Caco-2 (cell line): ENCODE data around the gene NBAS. TPM values are rescaled to one million over a fixed set of nuclear protein-coding genes. Genes with fewer than 3 reads are reported as not detected.

ENCODE experiments used
- BruUV-seq: library from RNA; stranded (reverse); fragments of 400-500 nt; replicated peaks from 2 replicates; lab custom pipeline; 2021; lab: Mats Ljungman, UMichigan
- CTCF ChIA-PET: fragments of 300-600 bp; sonication (Branson Sonifier 250); formaldehyde crosslinking; loops from one replicate; lab custom pipeline; 2022; ENCODE audit warnings: antibody characterized with exemption; lab: Charles Lee
- POLR2A ChIA-PET: fragments of 300-600 bp; sonication (Branson Sonifier 250); formaldehyde crosslinking; loops from one replicate; lab custom pipeline; 2022; ENCODE audit warnings: antibody characterized with exemption; lab: Charles Lee
- DNase-seq, 2 experiments: peaks; one replicate each; pipeline versions ENCODE4 v3.0.0 to v3.0.0-alpha.2; 2020 to 2022
- H3K27me3 ChIP-seq: replicated peaks from 2 replicates; pipeline ENCODE4 v1.6.0; 2011; ENCODE audit warnings: low read length; ENCODE audit not compliant: control insufficient read depth, insufficient read depth
- H3K36me3 ChIP-seq: 2 replicates; pipeline ENCODE4 v1.5.1; 2011; ENCODE audit warnings: low read length; ENCODE audit not compliant: control insufficient read depth, insufficient read depth
- H3K4me1 ChIP-seq: fragments of 250-450 bp; sonication (Bioruptor Pico); 2 replicates; pipeline ENCODE4 v1.5.1; 2020; ENCODE audit warnings: mild to moderate bottlenecking
- H3K4me3 ChIP-seq: 2 replicates; pipeline ENCODE4 v1.5.1; 2011; ENCODE audit warnings: low read depth, mild to moderate bottlenecking, control low read depth, low read length
- H3K9me3 ChIP-seq: fragments of 250-450 bp; sonication (Bioruptor Pico); 2 replicates; pipeline ENCODE4 v1.5.1; 2020; ENCODE audit warnings: mild to moderate bottlenecking, moderate library complexity
- H3K27ac Mint-ChIP-seq: one replicate; pipeline ENCODE4 v1.8.0; 2022; ENCODE audit warnings: mixed read lengths; ENCODE audit not compliant: unreplicated experiment
- H3K27me3 Mint-ChIP-seq: one replicate; pipeline ENCODE4 v1.8.0; 2022; ENCODE audit warnings: mixed read lengths; ENCODE audit not compliant: insufficient read depth, unreplicated experiment
- H3K36me3 Mint-ChIP-seq: one replicate; pipeline ENCODE4 v1.8.0; 2022; ENCODE audit warnings: mild to moderate bottlenecking, mixed read lengths; ENCODE audit not compliant: insufficient read depth, unreplicated experiment
- H3K4me1 Mint-ChIP-seq: one replicate; pipeline ENCODE4 v1.8.0; 2022; ENCODE audit warnings: low read depth, mixed read lengths; ENCODE audit not compliant: unreplicated experiment
- H3K4me3 Mint-ChIP-seq: one replicate; pipeline ENCODE4 v1.8.0; 2022; ENCODE audit warnings: mild to moderate bottlenecking, moderate library complexity, mixed read lengths; ENCODE audit not compliant: unreplicated experiment
- H3K9me3 Mint-ChIP-seq: one replicate; pipeline ENCODE4 v1.8.0; 2022; ENCODE audit warnings: mixed read lengths; ENCODE audit not compliant: unreplicated experiment
- CTCF ChIP-seq, 2 experiments: fragments of 200-600 bp in 1 of 2; IDR thresholded peaks; 1 replicate in 1 of 2; 2 replicates in 1 of 2; pipeline versions ENCODE4 v1.5.1 to v1.8.0; 2011 to 2022; ENCODE audit warnings: antibody characterized with exemption in 1 of 2, control low read depth in 1 of 2, inconsistent platforms in 1 of 2, low read depth in 1 of 2, low read length in 1 of 2, mild to moderate bottlenecking in 1 of 2, moderate library complexity in 1 of 2; ENCODE audit not compliant: insufficient read depth in 1 of 2, severe bottlenecking in 1 of 2, unreplicated experiment in 1 of 2
- intact Hi-C: fragments of 100-400 bp; cut with micrococcal nuclease; formaldehyde crosslinking; loops from one replicate; pipeline ENCODE4 v1.10.0; 2022; ENCODE audit not compliant: unreplicated experiment
- total RNA-seq: library from RNA; stranded (reverse); gene quantifications from 2 replicates; pipeline ENCODE4 v1.2.3, GENCODE V29; 2022

The NBAS gene
- total RNA-seq, 1 experiment from 2014 or later = 31.1 TPM

DNA sequence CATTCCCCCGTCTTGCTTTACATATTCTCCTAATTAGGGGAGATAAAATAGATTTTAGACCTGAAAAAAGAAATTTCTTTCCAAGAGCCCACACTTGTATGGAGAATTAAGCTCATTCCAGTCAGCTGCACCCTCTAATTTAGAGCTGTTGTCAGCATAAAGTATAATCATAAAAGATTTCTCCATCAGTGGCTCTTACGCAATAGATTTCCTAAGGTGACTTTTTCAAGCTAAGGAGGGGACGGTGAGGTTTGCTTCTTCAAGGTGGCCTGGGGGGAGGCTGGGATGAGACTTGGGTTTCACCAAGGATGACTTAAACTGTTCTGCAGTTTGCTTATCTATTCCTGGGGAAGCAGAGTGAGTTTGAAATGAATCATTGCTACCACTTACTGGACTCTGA lies 426.2 kb downstream of the NBAS start:
- POLR2A ChIA-PET = no interaction called here
- Histone ChIP-seq H3K27me3 (no peaks in the 10 kb centered on the region), H3K4me3 (no peak overlapping the region), H3K36me3 (no peaks in the 10 kb centered on the region), H3K9me3 (no peaks in the 10 kb centered on the region), H3K4me1 (no peaks in the 10 kb centered on the region)
- Mint-ChIP-seq H3K27ac (no peak overlapping the region), H3K9me3 (peaks cover 9% of the 10 kb centered on the region), H3K4me1 (no peaks in the 10 kb centered on the region), H3K36me3 (no peaks in the 10 kb centered on the region), H3K4me3 (no peak overlapping the region), H3K27me3 (no peaks in the 10 kb centered on the region)
- CTCF ChIA-PET = no interaction called here
- TF ChIP-seq CTCF (IDR thresholded peaks at IDR 0.05; ENCODE audit: insufficient read depth in 1 of 2, low read depth in 1 of 2, low read length in 1 of 2, severe bottlenecking in 1 of 2, unreplicated experiment in 1 of 2) = no peak
- DNase-seq = no peak
- intact Hi-C loops = no loop called here
- no TSS peak for BruUV-seq

DNA sequence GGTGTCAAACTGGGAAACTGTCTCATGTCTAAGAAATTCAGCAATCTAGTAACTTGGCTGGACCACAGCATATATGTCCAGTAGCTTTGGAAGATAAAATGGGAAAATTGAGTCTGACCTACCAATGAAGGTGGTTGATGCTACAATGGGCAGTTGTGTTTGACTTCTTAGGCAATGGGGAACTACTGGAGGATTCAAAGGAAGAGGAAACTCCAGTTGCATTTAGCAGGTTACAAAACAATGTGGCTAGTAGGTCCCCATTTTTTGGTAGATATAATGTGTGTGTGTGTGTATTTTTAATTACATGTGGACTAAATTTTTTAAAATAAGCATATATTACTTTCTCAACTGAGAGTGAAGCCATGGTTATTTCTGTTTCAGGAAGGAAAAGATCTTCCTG lies 427.7 kb downstream of the NBAS start:
- intact Hi-C loops = no loop called here

DNA sequence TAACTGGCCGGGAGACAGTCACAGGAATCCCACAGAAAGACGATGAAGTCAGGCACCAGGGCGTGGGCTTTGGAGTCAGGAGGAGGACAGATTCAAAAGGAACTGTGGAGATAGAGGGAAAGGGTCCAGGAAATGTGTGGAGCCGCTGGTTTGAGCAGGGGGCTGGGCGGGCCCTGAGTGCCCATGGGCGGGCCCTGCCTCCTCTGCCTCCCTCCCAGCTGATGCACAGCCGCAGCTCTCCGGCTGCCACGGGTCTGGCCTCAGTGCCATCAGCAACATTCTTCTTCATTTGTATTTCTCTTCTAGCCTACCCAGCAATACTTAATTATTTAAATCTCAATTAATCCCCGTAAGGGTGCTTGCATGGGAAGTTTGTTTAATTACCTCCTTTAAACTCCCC lies 432.3 kb downstream of the NBAS start:
- H3K9me3 Mint-ChIP-seq = peaks cover 11% of the 10 kb centered on the region
- Histone ChIP-seq H3K9me3 (peaks cover 14% of the 10 kb centered on the region), H3K27me3 (no peaks in the 10 kb centered on the region), H3K4me3 (no peak overlapping the region), H3K4me1 (no peaks in the 10 kb centered on the region), H3K36me3 (no peaks in the 10 kb centered on the region)
- no peak overlapping the region for H3K4me3 Mint-ChIP-seq
- TF ChIP-seq CTCF (IDR thresholded peaks at IDR 0.05; ENCODE audit: insufficient read depth in 1 of 2, low read depth in 1 of 2, low read length in 1 of 2, severe bottlenecking in 1 of 2, unreplicated experiment in 1 of 2) = no peak
- intact Hi-C loops = no loop called here
- ChIA-PET CTCF (no interaction called here), POLR2A (no interaction called here)
- no peaks in the 10 kb centered on the region for H3K4me1 Mint-ChIP-seq
- H3K27me3 Mint-ChIP-seq = no peaks in the 10 kb centered on the region
- H3K36me3 Mint-ChIP-seq = no peaks in the 10 kb centered on the region
- no peak overlapping the region for H3K27ac Mint-ChIP-seq
- no peak for DNase-seq
- BruUV-seq = no TSS peak

More for the DNA sequence above, 427.7 kb downstream of the NBAS start:
- no peaks in the 10 kb centered on the region for H3K27me3 Mint-ChIP-seq
- H3K4me3 Mint-ChIP-seq = no peak overlapping the region
- Histone ChIP-seq H3K4me1 (no peaks in the 10 kb centered on the region), H3K4me3 (no peak overlapping the region), H3K9me3 (no peaks in the 10 kb centered on the region), H3K36me3 (no peaks in the 10 kb centered on the region), H3K27me3 (no peaks in the 10 kb centered on the region)
- CTCF ChIA-PET = no interaction called here
- DNase-seq = no peak
- no peaks in the 10 kb centered on the region for H3K4me1 Mint-ChIP-seq
- H3K36me3 Mint-ChIP-seq = no peaks in the 10 kb centered on the region
- H3K9me3 Mint-ChIP-seq = peaks cover 9% of the 10 kb centered on the region
- POLR2A ChIA-PET = no interaction called here
- H3K27ac Mint-ChIP-seq = no peak overlapping the region
- no TSS peak for BruUV-seq
- TF ChIP-seq CTCF (IDR thresholded peaks at IDR 0.05; ENCODE audit: insufficient read depth in 1 of 2, low read depth in 1 of 2, low read length in 1 of 2, severe bottlenecking in 1 of 2, unreplicated experiment in 1 of 2) = no peak
